ENCODE data around the gene ZBTB20.

- TF ChIP-seq CTCF (IDR thresholded peaks at IDR 0.05; ENCODE audit: insufficient read depth, low read length) (no peak), POLR2AphosphoS5 (IDR thresholded peaks at IDR 0.05; ENCODE audit: low read depth) (no peak), REST (IDR thresholded peaks at IDR 0.05; ENCODE audit: insufficient replicate concordance, low read depth) (no peak)
These were observed 815.4 kb downstream of the ZBTB20 start for GRCh38 chr3:114331710-114332109.
